GM19351 (cell line): ENCODE measurements around the gene TRIM10.
"Not testable (repeated sequence)": the region's sequence is repeated elsewhere in the genome, so short reads cannot be mapped to it uniquely, and the experiment has no call there.

Experiments
- ATAC-seq: cut with Tn5 transposase; IDR thresholded peaks from one replicate; pipeline ENCODE4 v1.9.1; 2021; ENCODE audit warnings: mild to moderate bottlenecking, moderate library complexity; ENCODE audit not compliant: unreplicated experiment

TRIM10 gene

DNA sequence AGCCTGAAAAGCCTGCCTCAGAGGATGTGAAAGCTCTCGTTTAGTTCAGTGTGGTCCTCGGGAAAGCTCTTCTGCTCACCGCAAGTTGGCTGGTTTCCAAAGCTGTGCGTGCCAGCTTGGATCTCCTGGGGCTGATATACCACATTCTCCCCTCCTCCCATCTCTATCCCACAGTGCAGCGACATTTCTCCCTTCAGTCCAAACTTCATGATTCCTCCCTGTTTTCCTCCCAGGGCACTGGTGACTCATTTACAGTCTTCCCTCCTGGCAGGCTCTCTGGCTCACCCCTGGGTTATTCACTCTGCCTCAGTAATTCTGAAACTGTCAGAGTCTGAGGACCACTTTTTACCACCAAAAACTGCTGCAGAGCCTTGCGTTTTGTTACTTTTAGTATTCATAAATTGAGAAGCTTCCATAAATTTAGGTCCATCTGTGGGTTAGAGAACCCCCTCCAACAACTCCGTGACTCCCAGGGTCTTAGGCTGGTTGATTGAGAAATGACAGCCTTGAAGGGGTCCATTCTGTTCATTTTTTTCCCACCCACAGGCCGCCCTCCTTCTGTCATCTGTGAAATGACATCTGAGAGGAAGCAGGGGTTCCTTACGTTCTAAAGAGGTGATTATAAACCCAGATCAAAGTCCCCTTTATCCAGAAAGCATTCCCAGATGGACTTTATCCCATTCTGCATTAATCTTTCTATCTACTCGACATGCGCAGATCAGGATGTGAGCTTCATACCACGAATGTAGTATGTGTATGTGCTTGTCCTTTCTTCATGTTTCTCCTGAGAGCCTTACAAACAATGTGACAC lies 6.1 kb downstream of the TRIM10 start:
- ATAC-seq, result no peak

DNA sequence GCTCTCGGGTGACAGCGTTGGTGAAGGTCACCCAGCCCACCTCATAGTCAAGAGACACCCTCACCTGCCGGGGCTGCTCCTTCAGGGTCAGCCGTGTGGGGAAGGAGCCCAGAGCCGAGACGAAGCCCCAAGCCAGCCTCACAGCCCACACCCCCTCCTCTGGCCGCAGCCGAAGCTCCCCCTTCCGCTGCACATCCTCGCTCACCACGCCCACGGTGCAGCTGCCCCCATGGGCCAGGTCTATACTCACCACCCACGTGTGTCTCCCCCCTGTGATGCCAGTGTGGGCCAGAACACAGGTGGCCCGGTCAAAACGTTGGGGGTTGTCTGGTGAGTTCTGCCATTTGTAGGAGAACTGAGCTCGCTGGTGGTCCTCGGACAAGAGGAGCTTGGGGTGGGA lies 7.0 kb downstream of the TRIM10 start:
- no peak for ATAC-seq

- ATAC-seq, result no peak
Observed at GRCh38 chr6:30152910-30153610, 8.0 kb downstream of the TRIM10 start.

GRCh38 chr6:30152016-30152673 lies 8.9 kb downstream of the TRIM10 start:
- ATAC-seq, result no peak

GRCh38 chr6:30151580-30151979 lies 9.4 kb downstream of the TRIM10 start:
- no peak for ATAC-seq

DNA sequence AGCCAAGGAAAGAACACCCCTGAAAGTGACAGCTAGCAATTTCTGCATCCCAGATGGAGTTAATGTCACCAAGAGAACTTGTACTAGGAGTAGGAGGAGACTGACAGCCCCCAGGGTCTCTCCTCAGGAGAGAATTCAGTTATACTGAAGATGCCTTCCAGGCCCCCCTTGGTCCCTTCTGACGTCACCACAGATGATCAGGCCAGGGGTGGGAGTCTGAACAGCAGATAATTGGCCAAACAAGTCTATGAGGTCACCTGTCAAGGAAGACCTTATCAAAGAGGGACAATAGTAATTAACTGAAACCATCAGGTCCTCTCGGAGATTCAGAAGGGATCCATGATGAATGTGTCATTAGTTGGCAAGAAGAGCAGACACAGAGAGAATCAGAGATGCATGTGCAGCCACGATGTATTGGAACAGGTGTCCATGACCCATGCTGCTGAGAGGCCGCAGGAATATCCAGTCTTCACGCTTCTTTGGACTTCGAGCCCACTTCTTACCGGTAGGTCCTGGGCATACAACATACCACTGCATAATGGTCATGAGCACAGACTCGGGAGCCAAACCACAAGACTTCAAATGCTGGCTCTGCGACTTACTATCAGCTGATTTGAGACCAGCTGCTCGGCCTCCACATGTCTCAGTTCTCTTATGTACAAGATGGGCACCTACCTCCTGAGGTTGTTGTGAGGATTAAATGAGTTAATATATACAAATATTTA lies 10.2 kb downstream of the TRIM10 start:
- ATAC-seq, result no peak

DNA sequence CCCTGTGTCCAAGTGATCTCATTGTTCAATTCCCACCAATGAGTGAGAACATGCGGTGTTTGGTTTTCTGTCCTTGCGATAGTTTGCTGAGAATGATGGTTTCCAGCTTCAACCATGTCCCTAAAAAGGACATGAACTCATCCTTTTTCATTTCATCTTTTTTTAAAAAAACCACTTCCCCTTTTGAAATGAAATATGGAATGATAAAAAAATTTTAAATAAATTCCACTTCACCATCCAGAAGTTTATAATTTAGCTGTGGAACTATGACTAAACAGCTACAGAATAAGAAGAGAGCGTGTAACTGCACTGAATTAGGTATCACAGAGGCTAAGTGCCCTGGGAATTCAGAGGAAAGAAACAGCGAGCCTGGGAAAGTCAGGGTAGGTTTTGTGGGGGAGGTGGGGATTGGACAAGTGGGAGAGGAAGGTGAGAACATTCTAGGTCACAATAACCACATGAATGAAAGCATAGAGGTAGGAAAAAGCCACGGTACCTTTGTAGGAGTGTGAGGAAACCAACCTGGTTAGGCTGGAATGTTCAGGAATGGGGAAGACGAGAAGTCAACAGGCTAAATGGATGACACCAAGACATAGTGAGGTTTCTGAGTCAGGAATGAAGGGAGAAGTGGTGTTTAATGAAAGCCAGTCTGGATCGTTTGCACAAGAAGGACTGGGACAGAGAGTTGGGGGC lies 11.0 kb downstream of the TRIM10 start:
- no peak for ATAC-seq

DNA sequence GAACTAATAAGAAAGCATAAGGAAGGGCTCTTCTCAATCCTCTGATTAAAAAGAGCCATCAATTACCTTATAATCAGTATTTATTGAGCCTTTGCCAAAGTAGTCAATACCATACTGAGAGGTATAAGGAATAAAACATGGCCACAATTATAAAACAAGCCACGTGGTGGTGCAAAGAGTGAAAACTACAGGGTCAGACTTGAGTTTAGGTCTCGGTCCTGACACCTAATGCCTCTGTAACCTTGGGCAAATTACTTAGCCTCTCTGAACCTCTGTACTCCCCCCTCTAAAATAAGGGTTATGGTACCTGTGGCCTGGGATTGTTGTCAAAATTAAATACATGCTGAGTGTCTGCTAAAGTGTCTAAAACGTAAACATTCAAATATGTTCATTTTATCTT lies 11.8 kb downstream of the TRIM10 start:
- ATAC-seq, result no peak

DNA sequence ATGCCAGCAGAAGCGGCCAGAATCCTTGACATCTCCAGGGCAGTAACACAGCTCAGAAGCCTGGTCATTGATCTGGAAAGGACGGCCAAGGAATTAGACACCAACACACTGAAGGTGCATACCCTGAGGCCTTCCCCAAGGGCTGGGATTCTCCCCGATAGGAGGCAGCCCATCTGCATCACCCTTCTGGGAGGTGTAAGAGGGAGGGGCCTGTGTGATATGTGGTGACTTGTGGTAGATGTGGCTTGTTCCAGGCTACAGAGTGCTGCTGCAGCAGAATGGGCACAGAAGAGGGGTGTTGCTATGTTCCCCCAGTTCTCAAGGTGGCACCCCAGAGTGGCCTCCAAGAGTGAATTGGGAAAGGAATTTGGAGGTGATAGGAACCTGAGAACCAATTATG lies 13.9 kb downstream of the TRIM10 start:
- ATAC-seq, result no peak

GRCh38 chr6:30145818-30146217 lies 15.2 kb downstream of the TRIM10 start:
- no peak for ATAC-seq

DNA sequence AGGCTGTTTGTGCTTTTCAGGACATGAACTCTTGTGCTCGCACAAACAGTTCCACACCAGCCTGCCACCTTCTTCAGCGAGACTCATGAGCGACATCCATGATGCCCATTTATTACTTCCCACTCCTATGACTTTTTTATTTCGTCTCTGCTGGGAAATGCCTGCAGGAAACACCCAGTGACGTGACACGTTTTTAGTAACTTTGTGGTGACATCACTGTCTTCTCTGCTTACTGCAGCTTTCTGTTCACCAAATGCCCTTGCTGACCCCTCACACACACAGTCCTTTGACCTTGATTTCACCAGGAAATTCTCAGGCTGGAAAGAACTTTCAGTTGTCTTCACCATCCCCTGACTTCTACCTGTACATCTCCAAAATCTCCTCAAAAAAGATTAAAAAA lies 16.2 kb downstream of the TRIM10 start:
- no peak for ATAC-seq

GRCh38 chr6:30143780-30144179 lies 17.2 kb downstream of the TRIM10 start:
- ATAC-seq, result no peak

- ATAC-seq, result no peak
Observed at GRCh38 chr6:30142665-30143064, 18.3 kb downstream of the TRIM10 start.

- ATAC-seq, result not testable (repeated sequence)
Observed at GRCh38 chr6:30140240-30140639, 20.8 kb downstream of the TRIM10 start.

GRCh38 chr6:30136570-30137286 lies 24.3 kb downstream of the TRIM10 start:
- no peak for ATAC-seq

DNA sequence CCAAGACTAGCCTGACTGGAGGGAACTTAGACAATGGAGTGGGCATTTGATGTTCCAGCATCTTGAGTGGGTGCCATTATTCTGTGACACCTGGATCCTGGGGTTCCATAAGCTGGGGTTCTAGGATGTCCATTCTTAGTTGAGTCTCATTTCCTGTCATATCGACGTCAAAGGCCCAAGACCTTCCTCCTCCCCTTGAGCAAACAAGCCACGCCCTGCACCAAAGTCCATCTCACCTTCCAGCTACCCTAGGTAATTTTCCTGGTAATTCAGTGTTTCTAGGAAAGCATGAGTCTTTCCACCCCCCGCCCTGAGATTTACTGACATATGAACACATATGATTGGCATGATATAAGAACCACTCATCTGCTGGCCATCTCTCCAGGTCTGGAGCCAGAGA lies 25.3 kb downstream of the TRIM10 start, which contains the start of gene TRIM40:
TSS of gene TRIM40 (plus strand) at position 384 of the 400 bp plus-strand sequence. CDS start 897 bp downstream, outside the sequence.
- ATAC-seq, result no peak

GRCh38 chr6:30135147-30135546 lies 25.9 kb downstream of the TRIM10 start:
- ATAC-seq, result no peak

DNA sequence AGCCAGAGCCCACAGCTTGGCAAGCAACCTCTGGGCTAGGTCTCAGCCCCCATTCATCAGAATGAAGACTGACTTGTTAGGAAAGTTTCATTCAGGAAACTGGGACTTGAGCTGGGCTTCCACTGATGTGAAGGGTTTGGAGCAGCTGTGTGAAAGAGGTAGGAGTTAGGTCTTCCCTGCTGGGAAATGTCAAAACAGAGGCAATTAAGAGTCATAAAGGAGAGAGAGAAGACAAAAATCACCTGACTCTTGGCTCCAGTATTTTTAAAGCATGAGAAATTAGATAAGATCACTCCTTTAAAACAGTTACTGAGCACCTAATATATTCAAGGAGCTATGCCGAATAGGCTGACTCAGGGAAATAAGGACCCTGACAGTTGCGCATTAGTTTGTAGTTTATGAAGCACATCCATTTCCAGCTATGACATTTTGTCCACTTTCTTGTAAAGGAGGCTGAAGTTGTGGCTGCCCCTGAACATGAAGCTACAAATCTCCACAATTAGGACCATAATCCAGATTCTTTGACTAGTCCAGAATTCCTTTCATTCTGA lies 29.0 kb downstream of the TRIM10 start:
- ATAC-seq, result no peak
